ENCODE data around the gene PRKN.

Gene PRKN

GRCh38 chr6:162666246-162666645 is 61.3 kb downstream of the PRKN start:
- TF ChIP-seq, protein P1, sequence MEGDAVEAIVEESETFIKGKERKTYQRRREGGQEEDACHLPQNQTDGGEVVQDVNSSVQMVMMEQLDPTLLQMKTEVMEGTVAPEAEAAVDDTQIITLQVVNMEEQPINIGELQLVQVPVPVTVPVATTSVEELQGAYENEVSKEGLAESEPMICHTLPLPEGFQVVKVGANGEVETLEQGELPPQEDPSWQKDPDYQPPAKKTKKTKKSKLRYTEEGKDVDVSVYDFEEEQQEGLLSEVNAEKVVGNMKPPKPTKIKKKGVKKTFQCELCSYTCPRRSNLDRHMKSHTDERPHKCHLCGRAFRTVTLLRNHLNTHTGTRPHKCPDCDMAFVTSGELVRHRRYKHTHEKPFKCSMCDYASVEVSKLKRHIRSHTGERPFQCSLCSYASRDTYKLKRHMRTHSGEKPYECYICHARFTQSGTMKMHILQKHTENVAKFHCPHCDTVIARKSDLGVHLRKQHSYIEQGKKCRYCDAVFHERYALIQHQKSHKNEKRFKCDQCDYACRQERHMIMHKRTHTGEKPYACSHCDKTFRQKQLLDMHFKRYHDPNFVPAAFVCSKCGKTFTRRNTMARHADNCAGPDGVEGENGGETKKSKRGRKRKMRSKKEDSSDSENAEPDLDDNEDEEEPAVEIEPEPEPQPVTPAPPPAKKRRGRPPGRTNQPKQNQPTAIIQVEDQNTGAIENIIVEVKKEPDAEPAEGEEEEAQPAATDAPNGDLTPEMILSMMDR (conservative IDR thresholded peaks at IDR 0.05), result no peak
- no peak overlapping the region for H3K27ac ChIP-seq

DNA sequence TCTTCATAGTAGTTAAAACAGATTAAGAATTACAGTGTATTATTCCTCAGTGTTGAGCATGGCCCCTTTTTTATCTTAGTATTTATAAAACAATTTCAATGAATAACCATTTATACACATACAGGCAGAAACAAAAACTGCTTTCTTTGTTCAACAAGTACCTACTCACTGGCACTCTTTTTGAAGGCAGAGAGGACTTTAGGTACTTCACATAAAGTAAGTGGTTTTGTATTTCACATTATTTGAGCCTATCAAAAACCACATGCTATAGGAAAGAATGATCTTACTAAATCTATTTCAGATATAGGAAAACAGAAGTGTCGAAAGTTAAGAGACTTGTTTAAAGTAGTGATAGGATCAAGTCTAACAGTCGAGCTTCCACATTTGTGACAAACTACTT is 73.8 kb downstream of the PRKN start:
- TF ChIP-seq, protein P1 (conservative IDR thresholded peaks at IDR 0.05), result no peak
- no peak overlapping the region for H3K27ac ChIP-seq

- H3K27ac ChIP-seq, result no peak overlapping the region
- TF ChIP-seq, protein P1 (conservative IDR thresholded peaks at IDR 0.05), result no peak
These were observed 76.1 kb downstream of the PRKN start for GRCh38 chr6:162651505-162651904.

DNA sequence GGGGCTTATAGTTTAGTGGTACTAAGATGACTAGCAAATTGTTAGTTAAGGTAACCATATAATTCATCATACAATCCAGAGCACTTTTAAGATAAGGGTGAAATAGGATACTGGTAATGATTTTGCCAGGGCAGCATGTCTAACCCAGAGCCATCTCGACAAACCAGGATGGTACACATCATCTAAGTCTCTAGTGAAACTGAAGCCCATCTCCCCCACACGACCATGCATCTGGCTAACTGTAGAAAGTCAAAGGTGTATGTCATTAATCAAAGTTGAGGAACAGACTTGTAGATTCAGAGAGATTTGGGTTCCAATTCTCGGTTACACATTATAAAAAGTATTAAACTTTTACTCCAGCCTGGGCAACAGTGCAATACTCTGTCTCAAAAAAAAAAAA is 78.3 kb downstream of the PRKN start:
- no peak overlapping the region for H3K27ac ChIP-seq
- TF ChIP-seq, protein P1 (conservative IDR thresholded peaks at IDR 0.05), result no peak

DNA sequence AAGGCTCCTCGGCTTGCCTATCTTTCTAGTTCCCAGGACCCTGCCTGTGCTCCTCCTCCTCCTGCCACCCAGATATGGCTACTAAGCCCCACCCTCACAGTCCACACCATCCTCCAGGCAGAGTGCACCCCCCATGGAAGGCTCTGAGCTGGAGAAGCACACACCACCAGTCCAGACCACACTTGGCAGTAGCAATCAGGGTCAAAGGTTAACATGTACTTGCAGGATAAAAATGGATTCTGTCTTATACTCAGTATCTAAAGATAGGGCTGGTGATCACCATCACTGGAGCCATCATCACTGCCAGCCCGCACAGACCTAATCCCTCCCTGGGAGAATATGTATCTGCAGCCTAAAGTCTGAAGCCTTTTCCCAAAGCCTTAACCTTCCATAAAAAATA is 83.4 kb downstream of the PRKN start:
- TF ChIP-seq, protein P1 (conservative IDR thresholded peaks at IDR 0.05), result no peak
- no peak overlapping the region for H3K27ac ChIP-seq

GRCh38 chr6:162640756-162641155 is 86.8 kb downstream of the PRKN start:
- no peak overlapping the region for H3K27ac ChIP-seq
- TF ChIP-seq, protein P1 (conservative IDR thresholded peaks at IDR 0.05), result no peak

DNA sequence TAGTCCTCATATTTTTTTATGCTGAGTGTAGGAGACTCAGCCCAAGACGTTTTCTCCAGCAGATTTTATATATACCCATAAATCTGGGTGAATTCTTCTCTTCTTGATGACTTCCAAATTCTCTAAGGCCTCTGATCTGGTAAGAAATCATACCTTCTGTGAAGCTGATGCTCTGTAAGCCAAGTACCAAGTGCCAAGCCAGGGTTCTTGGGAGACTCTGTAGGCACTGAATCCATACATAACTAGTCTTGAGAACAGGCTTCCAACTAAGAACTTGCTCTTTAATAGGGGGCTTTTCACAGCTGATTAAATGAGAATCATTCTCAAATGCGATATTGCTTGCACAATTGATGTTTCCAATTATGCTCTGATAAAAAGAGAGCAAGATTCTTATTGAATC is 87.6 kb downstream of the PRKN start:
- H3K27ac ChIP-seq, result no peak overlapping the region
- TF ChIP-seq, protein P1 (conservative IDR thresholded peaks at IDR 0.05), result no peak

Data from VCaP (cell line).